ENCODE measurements around the gene ATP6V1B1.

Gene ATP6V1B1

GRCh38 chr2:70947556-70948184 lies 12.0 kb downstream of the ATP6V1B1 start:
- DNase-seq, result no peak

- DNase-seq, result peak; percentile 74
Measured at GRCh38 chr2:70948337-70949003, 12.8 kb downstream of the ATP6V1B1 start.

GRCh38 chr2:70949086-70949485 lies 13.4 kb downstream of the ATP6V1B1 start:
- DNase-seq, result no peak

GRCh38 chr2:70954886-70955285 lies 19.2 kb downstream of the ATP6V1B1 start:
- DNase-seq, result no peak

- DNase-seq, result no peak
Measured at GRCh38 chr2:70956141-70956540, 20.4 kb downstream of the ATP6V1B1 start.

- no peak for DNase-seq
Measured at GRCh38 chr2:70957798-70958197, 22.1 kb downstream of the ATP6V1B1 start.

GRCh38 chr2:70958759-70959158 lies 23.1 kb downstream of the ATP6V1B1 start:
- DNase-seq, result no peak

GRCh38 chr2:70959271-70959761 lies 23.6 kb downstream of the ATP6V1B1 start:
- no peak for DNase-seq

GRCh38 chr2:70959851-70960832 lies 24.4 kb downstream of the ATP6V1B1 start:
- DNase-seq, result no peak

GRCh38 chr2:70960833-70961647 lies 25.3 kb downstream of the ATP6V1B1 start:
- DNase-seq, result no peak

GRCh38 chr2:70961648-70961994 lies 25.9 kb downstream of the ATP6V1B1 start:
- DNase-seq, result no peak

GRCh38 chr2:70962211-70962884 lies 26.6 kb downstream of the ATP6V1B1 start:
- no peak for DNase-seq

- no peak for DNase-seq
Measured at GRCh38 chr2:70962885-70963878, 27.5 kb downstream of the ATP6V1B1 start.

- no peak for DNase-seq
Measured at GRCh38 chr2:70964133-70964532, 28.4 kb downstream of the ATP6V1B1 start.

- DNase-seq, result peak; percentile 87
Measured at GRCh38 chr2:70964596-70965386, 29.1 kb downstream of the ATP6V1B1 start.

GRCh38 chr2:70965506-70965905 lies 29.8 kb downstream of the ATP6V1B1 start:
- no peak for DNase-seq

GRCh38 chr2:70966681-70967080 lies 31.0 kb downstream of the ATP6V1B1 start:
- no peak for DNase-seq

- no peak for DNase-seq
Measured at GRCh38 chr2:70967189-70967588, 31.5 kb downstream of the ATP6V1B1 start.

- DNase-seq, result no peak
Measured at GRCh38 chr2:70974592-70974991, 38.9 kb downstream of the ATP6V1B1 start.

- DNase-seq, result no peak
Measured at GRCh38 chr2:70975237-70975636, 39.5 kb downstream of the ATP6V1B1 start.

Data from activated CD4-positive, CD25-positive, alpha-beta regulatory T cell treated with anti-CD3 and anti-CD28 coated beads, Interleukin-2, amount 50 U/mL, for 72 hours (primary cell).